GM12801 (cell line): ENCODE data around the gene AUTS2.

ENCODE experiments used
- CTCF ChIP-seq: IDR thresholded peaks from one replicate; pipeline ENCODE4 v1.5.1; 2011; ENCODE audit warnings: control low read depth; ENCODE audit not compliant: insufficient read length; ENCODE audit errors: extremely low read depth

The AUTS2 gene

DNA sequence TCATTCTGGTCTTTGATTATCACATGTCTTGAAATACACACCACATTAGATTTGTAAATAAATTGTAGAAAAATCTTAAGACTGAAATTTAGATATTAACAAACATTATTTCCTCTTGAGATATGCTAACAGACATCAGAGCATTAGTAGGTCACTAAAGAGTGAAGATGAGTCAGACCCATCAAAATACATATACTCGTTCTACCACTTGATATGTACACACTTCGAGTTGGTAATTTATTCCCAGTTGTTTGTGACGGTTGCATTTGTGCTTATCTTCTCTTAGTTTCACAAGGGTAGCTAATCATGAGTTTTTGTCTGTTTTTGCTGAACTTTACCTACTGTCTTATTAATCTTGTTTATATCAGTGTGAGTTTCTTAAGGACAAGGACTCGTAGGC, 383.4 kb downstream of the AUTS2 start:
- no peak for TF ChIP-seq CTCF

DNA sequence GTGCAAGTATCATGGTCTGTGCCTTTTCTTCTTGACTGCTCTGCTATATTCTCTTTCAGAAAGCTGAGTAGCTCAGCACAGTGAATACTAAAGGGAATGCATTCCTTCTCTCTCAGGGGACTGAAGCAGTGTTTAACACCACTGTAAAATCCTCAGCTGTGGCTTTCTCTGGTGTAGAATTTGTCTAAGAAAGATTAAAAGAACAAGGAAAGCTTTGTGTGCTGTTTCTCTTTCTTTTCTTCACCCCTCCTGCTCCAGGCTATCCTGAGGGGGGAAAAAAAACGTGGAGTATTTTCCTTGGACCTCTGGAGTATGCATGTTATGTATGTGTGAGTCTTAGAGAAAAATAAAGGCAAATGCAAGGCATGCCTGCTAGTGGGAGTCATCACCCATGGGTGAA, 383.9 kb downstream of the AUTS2 start:
- no peak for TF ChIP-seq CTCF

DNA sequence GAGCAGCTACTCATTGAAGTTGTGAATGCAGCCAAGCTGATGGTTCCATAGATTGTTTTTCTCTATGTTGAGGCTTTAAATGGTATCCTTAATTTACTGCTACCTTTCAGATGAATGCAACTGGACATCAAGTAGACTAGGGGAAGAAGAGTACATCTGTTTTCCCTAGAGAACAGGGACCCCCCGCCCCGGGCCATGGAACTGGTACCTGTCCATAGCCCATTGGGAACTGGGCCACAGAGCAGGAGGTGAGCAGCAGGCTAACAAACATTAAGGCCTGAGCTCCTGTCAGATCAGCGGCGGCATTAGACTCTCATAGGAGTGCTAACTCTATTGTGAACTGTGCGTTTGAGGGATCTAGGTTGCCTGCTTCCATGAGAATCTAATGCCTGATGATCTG, 391.3 kb downstream of the AUTS2 start:
- TF ChIP-seq CTCF, result no peak

GRCh38 chr7:69992938-69993337, 394.7 kb downstream of the AUTS2 start:
- TF ChIP-seq CTCF, result no peak

DNA sequence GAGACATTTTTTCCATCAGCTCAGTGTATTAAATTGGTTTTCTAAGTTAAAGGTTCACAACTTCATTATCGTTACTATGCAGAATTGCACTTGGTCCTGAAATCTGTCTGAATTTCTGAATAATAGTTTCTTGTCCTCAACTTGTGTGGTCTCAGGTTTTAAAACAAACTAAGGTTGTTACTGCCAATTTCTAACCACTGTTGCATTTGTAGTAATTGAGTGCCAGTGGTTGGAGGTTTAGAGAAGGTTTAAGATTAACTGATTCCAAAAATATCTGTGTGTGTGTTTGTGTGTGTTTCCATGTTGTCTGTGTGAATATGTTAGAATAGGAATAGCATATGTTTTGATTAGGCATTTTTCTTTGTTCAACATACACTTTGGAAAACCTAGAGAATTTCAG, 395.9 kb downstream of the AUTS2 start:
- no peak for TF ChIP-seq CTCF

DNA sequence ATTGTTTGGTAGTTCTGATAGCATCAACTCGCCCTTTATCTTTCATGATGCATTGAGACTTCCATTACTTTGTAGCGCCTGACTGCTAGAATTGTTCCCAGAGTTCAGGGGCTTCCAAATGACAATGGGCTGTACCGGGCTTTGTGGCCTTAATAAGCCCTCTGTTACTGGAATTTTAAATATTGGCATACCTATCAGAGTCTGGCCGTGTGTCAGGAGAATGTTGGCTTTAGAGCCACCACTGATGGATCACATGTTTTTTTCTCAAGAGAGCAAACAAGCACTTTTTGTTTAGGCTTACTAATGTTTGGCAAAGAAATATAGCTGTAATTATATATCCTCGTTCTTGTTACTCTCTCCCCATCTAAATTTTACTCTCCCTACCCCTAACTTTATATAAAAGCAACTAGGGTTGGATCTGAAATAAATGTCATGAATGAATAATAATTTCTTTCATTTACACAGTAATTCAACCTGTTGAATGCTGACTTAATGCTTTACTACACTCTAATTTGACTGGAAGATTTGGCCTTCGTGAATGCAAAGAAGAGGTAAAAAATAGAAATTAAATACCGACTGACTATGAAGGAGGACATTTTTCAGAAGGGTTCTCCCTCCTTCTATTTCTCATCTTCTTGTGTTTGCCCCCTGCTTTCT, 396.7 kb downstream of the AUTS2 start:
- no peak for TF ChIP-seq CTCF

DNA sequence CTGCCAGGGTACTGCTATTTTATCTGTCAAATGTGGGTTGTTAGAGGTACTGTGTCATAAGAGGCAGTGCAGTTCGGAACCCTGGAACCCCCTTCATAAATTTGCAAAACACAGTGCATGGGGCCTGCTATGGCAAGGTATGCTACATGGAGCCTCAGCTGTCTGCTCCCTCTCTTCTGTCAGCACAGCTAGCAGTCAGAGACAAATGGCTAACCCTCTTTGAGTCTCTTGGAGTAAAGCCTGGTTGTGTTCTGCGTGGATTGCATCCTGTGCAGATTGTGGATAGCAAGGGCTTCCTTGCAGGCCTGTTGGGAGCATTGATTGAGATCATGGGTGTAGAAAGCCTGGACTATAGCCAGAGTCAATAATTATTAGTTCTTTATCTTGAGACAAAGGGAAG, 397.8 kb downstream of the AUTS2 start:
- no peak for TF ChIP-seq CTCF
